ENCODE measurements around the gene TMEM135. TPM values are rescaled to one million over a fixed set of nuclear protein-coding genes. Genes with fewer than 3 reads are reported as not detected.

Gene TMEM135
- total RNA-seq, 1 experiment from 2014 or later, result 70.3 TPM

GRCh38 chr11:87235366-87235765 lies 197.6 kb downstream of the TMEM135 start:
- Histone ChIP-seq H3K4me1 (ENCODE audit: insufficient read depth, low read length, poor library complexity, severe bottlenecking) (peaks cover 24% of the 10 kb centered on the region), H3K36me3 (ENCODE audit: insufficient read depth, low read length, poor library complexity, severe bottlenecking) (peaks cover 12% of the 10 kb centered on the region), H3K27me3 (replicated peaks; ENCODE audit: insufficient read depth, low read depth, low read length, poor library complexity) (no peaks in the 10 kb centered on the region), H3K4me3 (ENCODE audit: low read depth, low read length, poor library complexity, severe bottlenecking) (no peak overlapping the region), H3K27ac (ENCODE audit: low read depth, low read length, poor library complexity, severe bottlenecking) (no peak overlapping the region), H3K9me3 (ENCODE audit: low read depth, low read length, poor library complexity, severe bottlenecking) (peaks cover 28% of the 10 kb centered on the region)
- TF ChIP-seq EZH2 (IDR thresholded peaks at IDR 0.05; ENCODE audit: borderline replicate concordance, low read depth, low read length, poor library complexity, severe bottlenecking) (no peak), CTCF (conservative IDR thresholded peaks at IDR 0.05; ENCODE audit: low read depth, low read length) (no peak)
- CTCF ChIA-PET, result no interaction called here
- DNase-seq (ENCODE audit: low spot score), result no peak
- BruUV-seq (replicated peaks), result no TSS peak
- intact Hi-C loops (cut with micrococcal nuclease; ENCODE audit: unreplicated experiment), result no loop called here
- POLR2A ChIA-PET (ENCODE audit: low non-redundant PET), result no interaction called here

- Histone ChIP-seq H3K9me3 (ENCODE audit: low read depth, low read length, poor library complexity, severe bottlenecking) (peaks cover 25% of the 10 kb centered on the region), H3K4me3 (ENCODE audit: low read depth, low read length, poor library complexity, severe bottlenecking) (no peak overlapping the region), H3K27me3 (replicated peaks; ENCODE audit: insufficient read depth, low read depth, low read length, poor library complexity) (no peaks in the 10 kb centered on the region), H3K4me1 (ENCODE audit: insufficient read depth, low read length, poor library complexity, severe bottlenecking) (peaks cover 30% of the 10 kb centered on the region), H3K36me3 (ENCODE audit: insufficient read depth, low read length, poor library complexity, severe bottlenecking) (peaks cover 12% of the 10 kb centered on the region), H3K27ac (ENCODE audit: low read depth, low read length, poor library complexity, severe bottlenecking) (no peak overlapping the region)
- no TSS peak for BruUV-seq (replicated peaks)
- no peak for TF ChIP-seq CTCF (conservative IDR thresholded peaks at IDR 0.05; ENCODE audit: low read depth, low read length)
- no peak for TF ChIP-seq EZH2 (IDR thresholded peaks at IDR 0.05; ENCODE audit: borderline replicate concordance, low read depth, low read length, poor library complexity, severe bottlenecking)
- no peak for DNase-seq (ENCODE audit: low spot score)
- POLR2A ChIA-PET (ENCODE audit: low non-redundant PET), result interaction anchor here (0.7 kb wide), 1 partner anchor 19 kb away, joined by 4 read pairs; no protein-coding TSS in a partner anchor
- CTCF ChIA-PET, result no interaction called here
- intact Hi-C loops (cut with micrococcal nuclease; ENCODE audit: unreplicated experiment), result no loop called here
These were observed 198.6 kb downstream of the TMEM135 start for GRCh38 chr11:87236368-87236767.

GRCh38 chr11:87239001-87239400 lies 201.3 kb downstream of the TMEM135 start:
- TSS peak; percentile 11 for BruUV-seq (replicated peaks)
- CTCF ChIA-PET, result no interaction called here

More at GRCh38 chr11:87239001-87239400, 201.3 kb downstream of the TMEM135 start:
- Histone ChIP-seq H3K4me1 (ENCODE audit: insufficient read depth, low read length, poor library complexity, severe bottlenecking) (peaks cover 30% of the 10 kb centered on the region), H3K27me3 (replicated peaks; ENCODE audit: insufficient read depth, low read depth, low read length, poor library complexity) (no peaks in the 10 kb centered on the region), H3K4me3 (ENCODE audit: low read depth, low read length, poor library complexity, severe bottlenecking) (no peak overlapping the region), H3K9me3 (ENCODE audit: low read depth, low read length, poor library complexity, severe bottlenecking) (no peaks in the 10 kb centered on the region), H3K36me3 (ENCODE audit: insufficient read depth, low read length, poor library complexity, severe bottlenecking) (no peaks in the 10 kb centered on the region), H3K27ac (ENCODE audit: low read depth, low read length, poor library complexity, severe bottlenecking) (peak overlapping the region; percentile 57)
- POLR2A ChIA-PET (ENCODE audit: low non-redundant PET), result interaction anchor here (0.8 kb wide), 1 partner anchor 11 kb away, joined by 13 read pairs; no protein-coding TSS in a partner anchor
- DNase-seq (ENCODE audit: low spot score), result no peak
- TF ChIP-seq CTCF (conservative IDR thresholded peaks at IDR 0.05; ENCODE audit: low read depth, low read length), result no peak
- TF ChIP-seq EZH2 (IDR thresholded peaks at IDR 0.05; ENCODE audit: borderline replicate concordance, low read depth, low read length, poor library complexity, severe bottlenecking), result no peak
- intact Hi-C loops (cut with micrococcal nuclease; ENCODE audit: unreplicated experiment), result no loop called here
